ENCODE data around the gene IGSF9.

The IGSF9 gene

GRCh38 chr1:159945483-159946241, at the start of gene IGSF9:
IGSF9 (minus strand) TSS chr1:159945613; CDS start chr1:159943454, 2,159 bp downstream.
- DNase-seq, result peak; percentile 96

- no peak for DNase-seq
Observed at GRCh38 chr1:159994896-159995295, 49.5 kb upstream of the IGSF9 start.

- DNase-seq, result peak; percentile 9
Observed at GRCh38 chr1:159993911-159994310, 48.5 kb upstream of the IGSF9 start.

GRCh38 chr1:159992161-159992560, 46.7 kb upstream of the IGSF9 start:
- DNase-seq, result no peak

- DNase-seq, result no peak
Observed at GRCh38 chr1:159991513-159991912, 46.1 kb upstream of the IGSF9 start.

- DNase-seq, result no peak
Observed at GRCh38 chr1:159990005-159990404, 44.6 kb upstream of the IGSF9 start.

- no peak for DNase-seq
Observed at GRCh38 chr1:159989581-159989980, 44.2 kb upstream of the IGSF9 start.

- no peak for DNase-seq
Observed at GRCh38 chr1:159988006-159988405, 42.6 kb upstream of the IGSF9 start.

GRCh38 chr1:159987186-159987585, 41.8 kb upstream of the IGSF9 start:
- no peak for DNase-seq

- no peak for DNase-seq
Observed at GRCh38 chr1:159986531-159986930, 41.1 kb upstream of the IGSF9 start.

GRCh38 chr1:159986093-159986492, 40.7 kb upstream of the IGSF9 start:
- DNase-seq, result no peak

- DNase-seq, result no peak
Observed at GRCh38 chr1:159985473-159985872, 40.1 kb upstream of the IGSF9 start.

GRCh38 chr1:159983681-159984080, 38.3 kb upstream of the IGSF9 start:
- DNase-seq, result no peak

- DNase-seq, result no peak
Observed at GRCh38 chr1:159982280-159982679, 36.9 kb upstream of the IGSF9 start.

GRCh38 chr1:159981351-159982055, 36.1 kb upstream of the IGSF9 start:
- DNase-seq, result no peak

- no peak for DNase-seq
Observed at GRCh38 chr1:159980786-159981185, 35.4 kb upstream of the IGSF9 start.

- no peak for DNase-seq
Observed at GRCh38 chr1:159980076-159980475, 34.7 kb upstream of the IGSF9 start.

- no peak for DNase-seq
Observed at GRCh38 chr1:159979257-159979656, 33.8 kb upstream of the IGSF9 start.

GRCh38 chr1:159978107-159978398, 32.6 kb upstream of the IGSF9 start:
- DNase-seq, result no peak

- no peak for DNase-seq
Observed at GRCh38 chr1:159977364-159978106, 32.1 kb upstream of the IGSF9 start.

GRCh38 chr1:159974350-159974965, 29.0 kb upstream of the IGSF9 start:
- no peak for DNase-seq

- no peak for DNase-seq
Observed at GRCh38 chr1:159973350-159973940, 28.0 kb upstream of the IGSF9 start.

All from DMS79 (cell line).